HepG2 (cell line): ENCODE data around the gene TCF3. TPM values are rescaled to one million over a fixed set of nuclear protein-coding genes. Genes with fewer than 3 reads are reported as not detected.
A peak's percentile ranks its signal among the peaks of the same experiment; 100 is the strongest.

Source experiments
- GATA4 ChIP-seq: sonication (generic); IDR thresholded peaks from 2 replicates; pipeline ENCODE4 v1.6.1; 2016; ENCODE audit warnings: antibody characterized with exemption, low read depth, borderline replicate concordance
- GATAD1 ChIP-seq: IDR thresholded peaks from 2 replicates; pipeline ENCODE4 v1.6.1; 2016; ENCODE audit warnings: missing genetic modification reagents, missing compliant biosample characterization
- HCFC1 ChIP-seq: fragments of 150-350 bp; IDR thresholded peaks from 2 replicates; pipeline ENCODE4 v1.6.1; 2014; ENCODE audit warnings: low read depth, low read length
- HOXA9 ChIP-seq: sonication (generic); formaldehyde crosslinking; IDR thresholded peaks from 2 replicates; pipeline ENCODE4 v1.8.1; 2022; ENCODE audit warnings: missing genetic modification reagents, mild to moderate bottlenecking, moderate library complexity, borderline replicate concordance
- IKZF1 ChIP-seq: fragments of 450-650 bp; IDR thresholded peaks from 2 replicates; pipeline ENCODE4 v1.7.1; 2016
- MEIS1 ChIP-seq: sonication (generic); formaldehyde crosslinking; IDR thresholded peaks from 2 replicates; pipeline ENCODE4 v1.9.0; 2021; ENCODE audit warnings: mild to moderate bottlenecking, missing genetic modification reagents, moderate library complexity, borderline replicate concordance
- PAF1 ChIP-seq: IDR thresholded peaks from 2 replicates; pipeline ENCODE4 v1.6.1; 2016; ENCODE audit warnings: missing genetic modification reagents, missing compliant biosample characterization
- SRSF4 ChIP-seq: fragments of 200-400 bp; formaldehyde crosslinking; IDR thresholded peaks from one replicate; pipeline ENCODE4 v1.6.1; 2018; ENCODE audit warnings: mild to moderate bottlenecking, low read depth, low read length, moderate library complexity; ENCODE audit not compliant: poor library complexity, severe bottlenecking
- SRY ChIP-seq: sonication (generic); formaldehyde crosslinking; IDR thresholded peaks from 2 replicates; pipeline ENCODE4 v1.8.0; 2022; ENCODE audit warnings: mild to moderate bottlenecking, missing genetic modification reagents
- ZBTB7B ChIP-seq: sonication (generic); formaldehyde crosslinking; IDR thresholded peaks from 2 replicates; pipeline ENCODE4 v1.4.0; 2020; ENCODE audit warnings: missing genetic modification reagents
- ZBTB8A ChIP-seq: sonication (generic); formaldehyde crosslinking; IDR thresholded peaks from 2 replicates; pipeline ENCODE4 v1.4.0; 2020; ENCODE audit warnings: mild to moderate bottlenecking, low read depth, missing genetic modification reagents, borderline replicate concordance
- ZMYM4 ChIP-seq: sonication (generic); formaldehyde crosslinking; IDR thresholded peaks from 2 replicates; pipeline ENCODE4 v1.8.1; 2023; ENCODE audit warnings: mild to moderate bottlenecking, missing genetic modification reagents
- ZNF264 ChIP-seq: sonication (generic); formaldehyde crosslinking; IDR thresholded peaks from 2 replicates; pipeline ENCODE4 v1.4.0; 2020; ENCODE audit warnings: missing genetic modification reagents
- ZNF496 ChIP-seq: sonication (generic); formaldehyde crosslinking; IDR thresholded peaks from 2 replicates; pipeline ENCODE4 v1.8.1; 2023; ENCODE audit warnings: mild to moderate bottlenecking, moderate library complexity, missing genetic modification reagents; ENCODE audit not compliant: insufficient replicate concordance
- ZNF776 ChIP-seq: sonication (generic); formaldehyde crosslinking; IDR thresholded peaks from 2 replicates; pipeline ENCODE4 v1.4.0; 2020; ENCODE audit warnings: mild to moderate bottlenecking, missing genetic modification reagents
- ZSCAN29 ChIP-seq: sonication (generic); formaldehyde crosslinking; conservative IDR thresholded peaks from 2 replicates; pipeline ENCODE4 v1.4.0; 2020; ENCODE audit warnings: mild to moderate bottlenecking, missing genetic modification reagents
- ZSCAN30 ChIP-seq: sonication (generic); formaldehyde crosslinking; IDR thresholded peaks from 2 replicates; pipeline ENCODE4 v1.5.0; 2020; ENCODE audit warnings: mild to moderate bottlenecking, missing genetic modification reagents
- ZSCAN9 ChIP-seq: IDR thresholded peaks from 2 replicates; pipeline ENCODE4 v1.6.1; 2016; ENCODE audit warnings: borderline replicate concordance
- polyA plus RNA-seq, 8 experiments: library from polyadenylated mRNA; depleted of rRNA in 3 of 8; stranded (reverse) in 7 of 8; unstranded in 1 of 8; fragments of >200 nt; fragmentation: Illumina TruSeq in 4 of 8; extraction: Trizol in 4 of 8; gene quantifications; 2 replicates each; pipeline versions ENCODE4 v1.2.1 to v1.2.3, GENCODE V29; 2011 to 2016; ENCODE audit warnings: low read depth in 4 of 8, missing spikeins in 1 of 8, mixed read lengths in 1 of 8; ENCODE audit not compliant: insufficient read depth in 1 of 8
- total RNA-seq, 5 experiments: library from RNA; depleted of rRNA; stranded (reverse); fragments of >200 nt; fragmentation: Illumina TruSeq; extraction: Trizol; gene quantifications; 2 replicates each; pipeline ENCODE4 v1.2.3, GENCODE V29; 2016; ENCODE audit warnings: low read depth in 1 of 5
- TF ChIP-seq, protein P1 (sequence below): sonication (generic); formaldehyde crosslinking; IDR thresholded peaks from 2 replicates; pipeline ENCODE4 v1.8.0; 2022; ENCODE audit warnings: mild to moderate bottlenecking, missing genetic modification reagents, moderate library complexity
- TF ChIP-seq, protein P2 (sequence below): sonication (generic); formaldehyde crosslinking; IDR thresholded peaks from 2 replicates; pipeline ENCODE4 v1.4.0; 2020; ENCODE audit warnings: missing genetic modification reagents
- TF ChIP-seq, protein P3 (sequence below): sonication (generic); formaldehyde crosslinking; IDR thresholded peaks from 2 replicates; pipeline ENCODE4 v1.5.0; 2020; ENCODE audit warnings: missing genetic modification reagents
- TF ChIP-seq, protein P4 (sequence below): sonication (generic); formaldehyde crosslinking; IDR thresholded peaks from 2 replicates; pipeline ENCODE4 v1.8.0; 2022; ENCODE audit warnings: missing genetic modification reagents, mild to moderate bottlenecking, moderate library complexity, borderline replicate concordance

The TCF3 gene
- total and polyA plus RNA-seq, 2 of the 13 experiments (the other 11 are each of a cell fraction or from before 2014, with no cell fraction given) = 51.4 to 53.2 TPM

DNA sequence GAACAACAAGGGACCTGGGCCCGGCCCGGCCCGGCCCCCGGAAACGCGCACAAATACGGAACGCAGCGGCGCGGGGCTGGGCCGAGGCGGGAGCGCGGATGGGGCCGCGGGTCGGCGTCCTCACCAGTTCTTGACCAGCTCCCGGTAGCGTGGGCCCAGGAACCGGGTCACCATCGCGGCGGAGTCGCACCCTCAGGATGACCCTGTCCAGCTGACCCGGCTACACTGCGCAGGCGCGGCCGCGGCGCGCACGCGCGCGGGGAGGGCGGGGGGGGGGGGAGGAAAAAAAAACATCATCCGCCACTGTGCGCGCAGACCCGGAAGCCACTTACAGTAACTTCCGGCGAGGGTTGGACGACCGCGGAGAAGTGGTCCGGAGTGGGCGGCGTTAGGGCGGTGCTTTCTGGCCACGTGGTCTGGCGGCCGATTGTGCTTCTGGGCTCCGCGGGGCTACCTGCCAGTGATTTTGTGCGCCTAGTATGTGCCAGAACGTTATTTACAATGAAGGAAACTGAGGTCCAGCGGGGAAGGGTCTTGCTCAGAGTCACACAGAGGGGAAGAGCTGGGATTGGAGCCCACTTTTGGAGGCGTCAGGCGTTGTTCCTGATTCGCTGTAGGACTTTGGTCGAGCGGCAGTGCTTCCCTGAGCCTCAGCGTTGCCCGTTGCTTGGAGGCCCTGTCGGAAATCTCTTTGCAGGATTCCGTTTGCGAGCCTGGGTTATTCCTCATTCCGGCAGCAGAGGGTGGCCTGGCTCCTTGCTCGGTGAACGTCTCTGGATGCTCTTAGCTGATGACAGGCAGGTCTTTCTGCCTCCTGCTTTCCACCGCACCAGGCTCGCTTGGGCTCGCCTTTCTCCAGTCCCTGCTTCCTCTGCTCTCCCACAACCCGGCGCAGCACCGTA, 46.9 kb downstream of the TCF3 start, which contains the start of gene UQCR11 (continued):
- TF ChIP-seq, protein P1, sequence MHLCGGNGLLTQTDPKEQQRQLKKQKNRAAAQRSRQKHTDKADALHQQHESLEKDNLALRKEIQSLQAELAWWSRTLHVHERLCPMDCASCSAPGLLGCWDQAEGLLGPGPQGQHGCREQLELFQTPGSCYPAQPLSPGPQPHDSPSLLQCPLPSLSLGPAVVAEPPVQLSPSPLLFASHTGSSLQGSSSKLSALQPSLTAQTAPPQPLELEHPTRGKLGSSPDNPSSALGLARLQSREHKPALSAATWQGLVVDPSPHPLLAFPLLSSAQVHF (CRISPR knock-in tag) = no peak
- TF ChIP-seq ZNF264 (CRISPR knock-in tag) (peak; percentile 77), SRSF4 (no peak), IKZF1 (no peak), HCFC1 (no peak), MEIS1 (no peak), ZSCAN9 (CRISPR knock-in tag) (no peak), HOXA9 (CRISPR knock-in tag) (no peak), ZBTB8A (CRISPR knock-in tag) (no peak), PAF1 (CRISPR knock-in tag) (no peak), ZSCAN29 (peak; percentile 47; the same call in 1 of the 2 replicates), SRY (no peak), GATAD1 (CRISPR knock-in tag) (peak; percentile 70), GATA4 (0 out of 2 replicates have a peak, but pooled peaks have one; percentile 9), ZBTB7B (CRISPR knock-in tag) (no peak), ZMYM4 (CRISPR knock-in tag) (no peak; the same call in 1 of the 2 replicates), ZNF496 (CRISPR knock-in tag) (no peak), ZNF776 (0 out of 2 replicates have a peak, but pooled peaks have one; percentile 44), ZSCAN30 (CRISPR knock-in tag) (no peak; the same call in 1 of the 2 replicates)
- TF ChIP-seq, protein P2, sequence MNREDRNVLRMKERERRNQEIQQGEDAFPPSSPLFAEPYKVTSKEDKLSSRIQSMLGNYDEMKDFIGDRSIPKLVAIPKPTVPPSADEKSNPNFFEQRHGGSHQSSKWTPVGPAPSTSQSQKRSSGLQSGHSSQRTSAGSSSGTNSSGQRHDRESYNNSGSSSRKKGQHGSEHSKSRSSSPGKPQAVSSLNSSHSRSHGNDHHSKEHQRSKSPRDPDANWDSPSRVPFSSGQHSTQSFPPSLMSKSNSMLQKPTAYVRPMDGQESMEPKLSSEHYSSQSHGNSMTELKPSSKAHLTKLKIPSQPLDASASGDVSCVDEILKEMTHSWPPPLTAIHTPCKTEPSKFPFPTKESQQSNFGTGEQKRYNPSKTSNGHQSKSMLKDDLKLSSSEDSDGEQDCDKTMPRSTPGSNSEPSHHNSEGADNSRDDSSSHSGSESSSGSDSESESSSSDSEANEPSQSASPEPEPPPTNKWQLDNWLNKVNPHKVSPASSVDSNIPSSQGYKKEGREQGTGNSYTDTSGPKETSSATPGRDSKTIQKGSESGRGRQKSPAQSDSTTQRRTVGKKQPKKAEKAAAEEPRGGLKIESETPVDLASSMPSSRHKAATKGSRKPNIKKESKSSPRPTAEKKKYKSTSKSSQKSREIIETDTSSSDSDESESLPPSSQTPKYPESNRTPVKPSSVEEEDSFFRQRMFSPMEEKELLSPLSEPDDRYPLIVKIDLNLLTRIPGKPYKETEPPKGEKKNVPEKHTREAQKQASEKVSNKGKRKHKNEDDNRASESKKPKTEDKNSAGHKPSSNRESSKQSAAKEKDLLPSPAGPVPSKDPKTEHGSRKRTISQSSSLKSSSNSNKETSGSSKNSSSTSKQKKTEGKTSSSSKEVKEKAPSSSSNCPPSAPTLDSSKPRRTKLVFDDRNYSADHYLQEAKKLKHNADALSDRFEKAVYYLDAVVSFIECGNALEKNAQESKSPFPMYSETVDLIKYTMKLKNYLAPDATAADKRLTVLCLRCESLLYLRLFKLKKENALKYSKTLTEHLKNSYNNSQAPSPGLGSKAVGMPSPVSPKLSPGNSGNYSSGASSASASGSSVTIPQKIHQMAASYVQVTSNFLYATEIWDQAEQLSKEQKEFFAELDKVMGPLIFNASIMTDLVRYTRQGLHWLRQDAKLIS (CRISPR knock-in tag) = no peak
- TF ChIP-seq, protein P3, sequence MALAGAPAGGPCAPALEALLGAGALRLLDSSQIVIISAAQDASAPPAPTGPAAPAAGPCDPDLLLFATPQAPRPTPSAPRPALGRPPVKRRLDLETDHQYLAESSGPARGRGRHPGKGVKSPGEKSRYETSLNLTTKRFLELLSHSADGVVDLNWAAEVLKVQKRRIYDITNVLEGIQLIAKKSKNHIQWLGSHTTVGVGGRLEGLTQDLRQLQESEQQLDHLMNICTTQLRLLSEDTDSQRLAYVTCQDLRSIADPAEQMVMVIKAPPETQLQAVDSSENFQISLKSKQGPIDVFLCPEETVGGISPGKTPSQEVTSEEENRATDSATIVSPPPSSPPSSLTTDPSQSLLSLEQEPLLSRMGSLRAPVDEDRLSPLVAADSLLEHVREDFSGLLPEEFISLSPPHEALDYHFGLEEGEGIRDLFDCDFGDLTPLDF (CRISPR knock-in tag) = no peak
- TF ChIP-seq, protein P4, sequence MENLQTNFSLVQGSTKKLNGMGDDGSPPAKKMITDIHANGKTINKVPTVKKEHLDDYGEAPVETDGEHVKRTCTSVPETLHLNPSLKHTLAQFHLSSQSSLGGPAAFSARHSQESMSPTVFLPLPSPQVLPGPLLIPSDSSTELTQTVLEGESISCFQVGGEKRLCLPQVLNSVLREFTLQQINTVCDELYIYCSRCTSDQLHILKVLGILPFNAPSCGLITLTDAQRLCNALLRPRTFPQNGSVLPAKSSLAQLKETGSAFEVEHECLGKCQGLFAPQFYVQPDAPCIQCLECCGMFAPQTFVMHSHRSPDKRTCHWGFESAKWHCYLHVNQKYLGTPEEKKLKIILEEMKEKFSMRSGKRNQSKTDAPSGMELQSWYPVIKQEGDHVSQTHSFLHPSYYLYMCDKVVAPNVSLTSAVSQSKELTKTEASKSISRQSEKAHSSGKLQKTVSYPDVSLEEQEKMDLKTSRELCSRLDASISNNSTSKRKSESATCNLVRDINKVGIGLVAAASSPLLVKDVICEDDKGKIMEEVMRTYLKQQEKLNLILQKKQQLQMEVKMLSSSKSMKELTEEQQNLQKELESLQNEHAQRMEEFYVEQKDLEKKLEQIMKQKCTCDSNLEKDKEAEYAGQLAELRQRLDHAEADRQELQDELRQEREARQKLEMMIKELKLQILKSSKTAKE (CRISPR knock-in tag) = no peak
